Measurements from ENCODE around the gene LBX1. TPM values are rescaled to one million over a fixed set of nuclear protein-coding genes. Genes with fewer than 3 reads are reported as not detected.
A peak's percentile ranks its signal among the peaks of the same experiment; 100 is the strongest.

The LBX1 gene
- total and polyA plus RNA-seq, 3 donors from 2014 or later: 0.12 TPM; not detected in 2

DNA sequence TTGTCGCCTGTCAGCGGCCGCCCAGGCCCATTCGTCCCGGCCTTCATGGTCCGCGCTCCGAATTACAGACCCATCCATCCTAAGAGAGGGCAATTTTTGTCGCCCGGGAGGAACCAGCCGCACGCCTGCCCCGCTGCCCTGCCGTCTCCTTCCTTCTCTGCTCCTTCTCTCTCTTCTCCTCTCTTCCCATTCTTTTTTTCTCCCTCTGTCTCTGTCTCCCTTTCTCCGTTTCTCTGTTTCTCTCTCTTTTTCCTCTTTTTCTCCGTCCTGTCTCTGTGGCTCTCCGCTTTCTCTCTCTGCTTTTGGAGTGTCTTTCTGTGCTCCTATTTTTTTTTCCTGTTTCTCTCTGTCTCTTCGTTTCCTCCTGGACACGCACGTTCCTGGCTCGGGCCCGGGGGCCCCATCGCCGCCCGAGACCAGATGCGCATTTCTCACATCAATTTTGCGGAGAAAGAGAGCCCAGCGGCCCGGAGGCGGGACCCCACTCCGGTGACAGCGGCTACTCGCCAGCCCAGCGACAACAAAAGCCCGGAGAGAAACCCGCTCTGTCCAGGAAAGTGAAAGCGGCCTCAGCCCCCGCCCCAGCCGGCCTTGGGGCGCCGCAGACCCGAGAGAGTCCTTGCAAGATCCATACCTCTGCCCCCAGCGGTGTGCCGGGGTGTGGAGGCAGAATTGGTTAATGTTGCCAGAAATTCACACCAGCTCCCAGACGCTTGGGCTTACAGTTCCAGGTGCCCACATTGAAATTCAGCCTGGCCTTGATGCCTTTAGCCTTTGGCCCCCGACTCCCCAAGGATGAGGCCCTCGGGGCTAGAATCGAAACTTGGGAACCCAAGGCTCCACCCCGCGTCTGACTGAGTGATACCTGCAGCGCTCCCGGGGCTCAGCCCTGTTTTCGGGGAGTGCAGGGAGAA lies 4.1 kb downstream of the LBX1 start:
- peak overlapping the region in 1 of 2 donors; percentile 49 for H3K4me3 ChIP-seq
- peaks cover 10% of the 10 kb centered on the region for H3K27me3 ChIP-seq
- no peak overlapping the region for H3K27ac ChIP-seq
- no peak for TF ChIP-seq POLR2A (IDR thresholded peaks at IDR 0.05)
- TF ChIP-seq, protein P1, sequence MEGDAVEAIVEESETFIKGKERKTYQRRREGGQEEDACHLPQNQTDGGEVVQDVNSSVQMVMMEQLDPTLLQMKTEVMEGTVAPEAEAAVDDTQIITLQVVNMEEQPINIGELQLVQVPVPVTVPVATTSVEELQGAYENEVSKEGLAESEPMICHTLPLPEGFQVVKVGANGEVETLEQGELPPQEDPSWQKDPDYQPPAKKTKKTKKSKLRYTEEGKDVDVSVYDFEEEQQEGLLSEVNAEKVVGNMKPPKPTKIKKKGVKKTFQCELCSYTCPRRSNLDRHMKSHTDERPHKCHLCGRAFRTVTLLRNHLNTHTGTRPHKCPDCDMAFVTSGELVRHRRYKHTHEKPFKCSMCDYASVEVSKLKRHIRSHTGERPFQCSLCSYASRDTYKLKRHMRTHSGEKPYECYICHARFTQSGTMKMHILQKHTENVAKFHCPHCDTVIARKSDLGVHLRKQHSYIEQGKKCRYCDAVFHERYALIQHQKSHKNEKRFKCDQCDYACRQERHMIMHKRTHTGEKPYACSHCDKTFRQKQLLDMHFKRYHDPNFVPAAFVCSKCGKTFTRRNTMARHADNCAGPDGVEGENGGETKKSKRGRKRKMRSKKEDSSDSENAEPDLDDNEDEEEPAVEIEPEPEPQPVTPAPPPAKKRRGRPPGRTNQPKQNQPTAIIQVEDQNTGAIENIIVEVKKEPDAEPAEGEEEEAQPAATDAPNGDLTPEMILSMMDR (IDR thresholded peaks at IDR 0.05): no peak
- H3K4me1 ChIP-seq: peaks cover 20% of the 10 kb centered on the region
- no peak for DNase-seq
- intact Hi-C loops (cut with DNase I; ENCODE audit: low total_unique reads): no loop called here
- 7 to 11% methylated on average over 39 to 53 of the region's 53 CpGs for WGBS, 2 donors
- no peaks in the 10 kb centered on the region for H3K36me3 ChIP-seq (ENCODE audit: low read depth, missing control alignments)
- no peaks in the 10 kb centered on the region for H3K9me3 ChIP-seq

DNA sequence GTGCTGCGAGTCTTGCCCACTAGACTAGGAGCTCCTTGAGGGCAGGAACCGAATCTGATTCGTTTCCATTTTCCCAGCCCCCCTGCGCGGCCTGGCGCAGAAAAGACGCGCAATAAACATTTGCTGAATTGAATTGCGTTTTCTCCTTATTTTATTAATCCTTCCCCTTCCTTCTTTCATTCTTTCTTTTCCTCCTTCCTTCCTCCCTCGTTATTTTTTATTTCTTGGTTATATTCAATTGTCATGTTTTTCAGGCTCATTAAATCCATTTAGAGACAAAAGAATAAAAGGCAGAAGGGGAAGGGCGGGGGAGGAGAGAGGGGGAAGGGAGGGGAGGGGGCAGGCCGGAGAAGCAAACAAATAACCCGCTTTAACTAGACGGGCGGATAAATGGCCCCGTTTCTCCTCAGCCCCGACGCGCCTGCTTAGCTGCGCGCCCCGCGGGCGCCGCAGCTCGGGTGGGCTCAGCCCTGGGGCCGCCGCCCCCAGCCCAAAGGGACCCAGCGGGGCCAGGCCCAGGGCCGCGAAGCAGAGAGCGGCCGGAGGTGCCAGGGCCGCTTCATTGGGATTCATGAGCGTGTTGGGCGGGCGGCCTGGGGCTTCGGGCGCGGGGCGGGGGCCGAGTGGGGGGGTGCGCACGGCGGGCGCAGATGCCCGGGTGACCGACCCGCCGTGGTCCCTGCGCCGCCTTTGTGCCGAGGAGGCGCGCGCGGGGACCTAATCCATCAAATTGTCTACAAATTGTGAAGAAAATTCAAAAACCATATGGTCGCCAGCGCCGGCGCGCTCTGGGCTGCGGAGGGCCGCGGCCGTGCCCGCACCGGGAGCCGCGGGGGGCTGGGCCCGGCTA lies 5.0 kb downstream of the LBX1 start:
- peak overlapping the region in 1 of 2 donors; percentile 49 for H3K4me3 ChIP-seq

DNA sequence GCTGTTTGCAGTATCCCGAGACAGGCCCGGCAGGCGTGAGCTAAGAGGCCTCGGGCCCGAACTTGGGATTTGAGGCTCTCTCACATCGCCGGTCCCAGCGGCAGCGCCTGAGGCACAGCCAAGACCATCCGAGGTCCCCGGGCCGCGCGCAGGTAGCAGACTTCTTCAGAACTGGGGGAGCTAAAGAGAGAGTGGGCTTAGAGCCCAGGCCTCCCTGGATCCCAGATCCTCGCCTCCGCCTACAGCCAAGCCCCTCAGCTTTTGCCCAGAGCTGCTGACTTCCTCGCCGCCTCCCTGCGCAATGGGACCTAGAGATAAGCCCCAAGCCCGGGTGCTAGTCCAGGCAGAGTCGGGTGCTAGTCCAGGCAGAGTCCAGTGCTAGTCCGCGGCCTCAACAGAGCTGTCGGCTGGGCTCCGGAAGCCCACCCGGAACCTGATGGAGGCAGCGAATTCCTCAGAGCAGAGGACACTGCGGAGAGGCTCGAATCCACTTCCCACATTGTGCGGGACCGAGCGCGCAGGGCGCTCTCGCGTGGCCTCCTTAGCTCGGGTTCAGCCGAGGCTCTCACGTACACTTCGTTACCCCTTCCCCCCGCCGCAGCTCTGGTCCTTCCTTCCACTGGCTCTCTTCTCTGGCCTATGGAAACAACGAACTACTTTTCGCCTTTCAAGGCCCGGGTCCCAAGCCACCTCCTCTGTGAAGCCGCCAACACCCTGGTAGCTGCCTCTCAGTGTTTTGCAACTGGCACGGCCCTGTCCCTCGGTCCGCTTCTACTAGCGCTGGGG lies 5.8 kb downstream of the LBX1 start:
- Histone ChIP-seq H3K4me3 (peak overlapping the region in 1 of 2 donors; percentile 49), H3K27ac (no peak overlapping the region), H3K4me1 (peaks cover 8% of the 10 kb centered on the region), H3K9me3 (no peaks in the 10 kb centered on the region), H3K36me3 (ENCODE audit: low read depth, missing control alignments) (no peaks in the 10 kb centered on the region), H3K27me3 (peaks cover 10% of the 10 kb centered on the region)
- intact Hi-C loops (cut with DNase I; ENCODE audit: low total_unique reads): no loop called here
- WGBS, 2 donors: 10 to 12% methylated on average over 48 to 49 of the region's 50 CpGs
- no peak for TF ChIP-seq POLR2A (IDR thresholded peaks at IDR 0.05)
- TF ChIP-seq, protein P1 (IDR thresholded peaks at IDR 0.05): no peak
- peak; percentile 45 for DNase-seq

More for the DNA sequence above, 5.0 kb downstream of the LBX1 start:
- no peak for DNase-seq
- Histone ChIP-seq H3K27me3 (peaks cover 10% of the 10 kb centered on the region), H3K9me3 (no peaks in the 10 kb centered on the region), H3K27ac (no peak overlapping the region), H3K4me1 (peaks cover 13% of the 10 kb centered on the region), H3K36me3 (ENCODE audit: low read depth, missing control alignments) (no peaks in the 10 kb centered on the region)
- intact Hi-C loops (cut with DNase I; ENCODE audit: low total_unique reads): no loop called here
- WGBS, 2 donors: 5% methylated on average over 25 to 70 of the region's 71 CpGs
- TF ChIP-seq, protein P1 (IDR thresholded peaks at IDR 0.05): no peak
- no peak for TF ChIP-seq POLR2A (IDR thresholded peaks at IDR 0.05)

DNA sequence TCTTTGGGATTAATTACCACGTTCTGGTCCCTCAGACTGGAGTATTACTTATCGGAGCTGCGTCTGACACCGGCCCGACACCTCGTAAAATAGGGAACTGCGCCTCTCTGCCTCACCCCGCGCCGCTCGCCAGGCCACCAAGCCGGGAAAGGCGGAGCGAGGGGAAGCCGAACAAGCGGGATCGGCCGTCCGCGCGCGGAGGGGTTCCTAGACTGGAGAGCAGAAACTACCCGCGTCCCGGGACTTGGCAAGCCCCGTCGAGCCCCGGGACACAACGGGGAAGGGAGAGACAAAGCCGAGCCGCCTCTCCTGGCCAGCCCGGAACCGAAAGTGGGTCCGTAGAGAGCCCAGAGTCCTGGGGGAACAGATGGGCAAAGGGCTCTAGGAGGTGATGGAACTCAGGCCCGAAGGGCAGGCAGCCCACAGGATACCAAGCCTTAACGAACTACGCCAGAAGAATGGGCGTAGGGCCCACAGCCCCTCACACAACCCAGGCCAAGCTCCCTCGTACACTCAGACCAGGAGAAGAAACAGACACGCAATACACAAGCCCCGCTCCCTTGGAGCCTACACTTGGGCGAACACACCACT lies 6.5 kb downstream of the LBX1 start:
- H3K4me3 ChIP-seq: peak overlapping the region; percentile 15 to 49
- H3K4me1 ChIP-seq: peaks cover 8% of the 10 kb centered on the region
- intact Hi-C loops (cut with DNase I; ENCODE audit: low total_unique reads): no loop called here
- WGBS, 2 donors: 4 to 17% methylated on average over 1 to 39 of the region's 42 CpGs
- H3K36me3 ChIP-seq (ENCODE audit: low read depth, missing control alignments): no peaks in the 10 kb centered on the region
- DNase-seq: no peak
- no peak overlapping the region for H3K27ac ChIP-seq
- H3K9me3 ChIP-seq: no peaks in the 10 kb centered on the region
- TF ChIP-seq, protein P1 (IDR thresholded peaks at IDR 0.05): no peak
- TF ChIP-seq POLR2A (IDR thresholded peaks at IDR 0.05): no peak
- peaks cover 10% of the 10 kb centered on the region for H3K27me3 ChIP-seq
